ENCODE data around the gene DES. TPM values are rescaled to one million over a fixed set of nuclear protein-coding genes. Genes with fewer than 3 reads are reported as not detected.

The DES gene
- total RNA-seq, 1 donor from 2014 or later: not detected

DNA sequence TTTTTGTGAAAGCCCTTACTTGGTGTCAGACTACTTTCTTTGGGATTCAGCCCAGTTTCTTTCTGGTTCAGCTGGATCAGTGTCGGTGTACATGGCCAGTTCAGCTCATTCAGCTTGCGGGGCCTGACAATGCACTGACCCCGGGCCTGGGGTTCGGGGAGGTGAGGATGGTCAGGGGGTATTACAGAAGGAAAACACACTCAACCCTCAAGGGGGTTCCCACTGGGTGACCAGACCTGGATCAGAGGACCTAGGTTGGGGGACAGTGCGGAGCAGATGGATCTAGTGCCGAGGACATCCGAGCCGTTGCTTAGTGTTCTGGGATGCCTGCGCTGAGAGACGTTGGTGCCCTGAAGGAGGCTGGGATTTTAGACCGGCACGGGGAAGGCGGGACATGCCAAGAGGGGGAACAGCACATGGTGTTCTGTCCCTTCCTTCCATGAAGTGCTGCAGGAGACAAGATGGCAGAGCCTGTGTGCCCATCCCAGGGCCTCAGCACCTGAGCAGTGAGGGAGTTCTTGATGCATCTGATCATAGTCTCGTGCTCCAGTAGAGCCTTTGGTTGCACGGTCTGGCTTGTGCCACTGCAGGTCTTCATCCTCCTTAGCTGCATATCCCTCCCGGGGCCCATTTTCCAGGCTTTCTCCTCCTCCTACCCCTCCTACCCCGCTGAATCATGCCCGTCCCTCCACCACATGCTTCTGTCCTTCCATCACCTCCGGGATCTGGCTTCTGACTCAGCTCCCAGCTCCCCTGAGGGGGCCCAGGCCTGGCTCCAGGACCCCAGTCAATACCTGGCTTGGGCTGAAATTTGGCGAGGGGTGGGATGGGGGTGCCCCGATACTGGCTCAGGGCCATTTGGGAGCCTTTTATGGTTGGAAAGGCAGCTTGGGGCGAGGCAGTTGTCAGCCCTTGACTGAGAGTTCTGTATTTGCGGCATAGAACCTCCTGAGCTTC is 34.5 kb downstream of the DES start:
- intact Hi-C loops (cut with micrococcal nuclease): no loop called here

DNA sequence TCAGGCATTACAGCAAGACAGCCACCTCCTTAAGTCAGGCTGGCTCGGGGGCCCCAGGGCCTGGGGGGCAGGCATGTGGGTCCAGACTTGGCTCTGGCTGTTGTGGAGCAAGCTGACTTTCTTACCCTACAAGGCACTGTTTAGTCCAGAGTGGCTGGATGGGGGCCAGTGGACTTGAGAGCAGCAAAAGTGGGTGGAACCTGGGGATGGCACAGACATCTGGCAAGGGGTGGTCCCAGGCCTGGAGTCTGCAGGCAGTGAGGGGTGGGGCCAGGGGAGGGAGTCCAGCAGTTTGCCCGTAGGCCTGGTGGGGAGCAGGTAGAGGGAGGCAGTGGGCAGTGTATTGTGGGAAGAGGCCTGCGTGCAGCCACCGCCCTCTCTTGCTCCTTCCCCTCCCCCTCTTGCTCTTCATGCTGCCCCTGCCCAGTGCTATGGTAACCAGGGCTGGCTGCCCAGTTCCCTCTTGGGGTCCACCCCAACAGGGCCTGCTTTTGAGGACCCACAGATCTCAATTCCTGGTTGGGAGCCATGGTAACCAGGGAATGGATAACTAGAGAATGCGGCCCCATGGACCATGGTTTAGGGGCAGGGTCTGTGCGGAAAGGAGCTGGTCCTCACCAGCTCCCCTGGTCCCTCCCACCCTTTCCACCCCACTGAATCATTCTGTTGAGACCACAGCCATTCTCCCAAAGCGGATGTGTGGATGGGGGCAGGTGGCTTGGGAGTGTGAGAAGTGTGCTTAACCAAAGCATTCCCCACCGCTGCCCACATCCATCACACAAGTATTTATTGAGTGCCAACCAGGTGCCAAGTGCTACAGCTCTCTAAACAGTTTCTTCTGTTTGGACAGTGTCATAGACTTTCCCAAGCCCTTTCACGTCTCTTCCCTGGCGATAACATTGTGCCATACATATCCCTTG is 35.8 kb downstream of the DES start:
- intact Hi-C loops (cut with micrococcal nuclease): no loop called here

DNA sequence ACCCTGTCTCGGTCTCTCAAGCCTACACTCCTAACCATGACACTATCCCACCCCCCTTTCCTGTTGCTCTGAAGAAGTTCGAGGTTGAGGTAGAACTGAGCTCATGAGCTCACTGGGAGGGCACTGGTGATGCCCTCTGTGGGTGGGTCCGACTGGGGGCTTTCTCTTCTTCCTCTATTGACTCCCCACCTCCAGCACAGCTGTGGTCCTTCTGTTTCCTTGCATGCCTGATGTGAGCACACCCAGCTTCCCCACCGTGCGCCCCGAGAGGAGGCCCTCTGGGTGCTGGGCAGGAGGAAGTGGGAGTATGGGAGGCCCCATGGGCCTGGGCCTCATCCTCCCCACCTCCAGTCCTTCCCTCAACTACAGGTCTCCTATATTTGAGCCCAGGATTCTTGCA is 37.4 kb downstream of the DES start:
- intact Hi-C loops (cut with micrococcal nuclease): no loop called here

DNA sequence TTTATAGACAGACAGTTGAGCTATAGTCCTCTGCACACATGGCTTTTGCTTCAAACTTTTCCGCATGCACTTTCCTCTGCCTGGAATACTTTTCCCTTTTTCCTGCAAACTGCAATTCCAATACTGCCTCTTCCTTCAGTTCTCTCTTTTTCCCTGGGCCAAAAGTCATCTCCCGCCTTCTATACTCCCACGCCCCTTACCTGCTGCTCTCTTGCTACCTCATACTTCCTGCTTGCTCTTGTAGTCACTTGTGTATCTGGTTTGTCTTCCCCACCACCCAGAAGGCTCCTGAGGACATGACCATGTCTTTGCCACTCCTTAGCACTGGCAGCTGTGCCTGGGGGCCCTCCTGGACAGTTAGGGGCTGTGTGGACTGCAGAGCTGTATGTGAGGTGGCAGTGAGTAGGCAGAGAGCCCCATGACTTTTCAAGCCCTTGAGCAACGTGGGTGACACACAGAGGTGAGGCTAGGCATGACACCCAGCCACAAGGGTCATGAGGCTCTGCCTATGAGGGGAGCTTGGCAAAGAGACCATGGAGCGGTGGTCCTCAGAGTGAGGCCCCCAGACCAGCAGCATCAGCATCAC is 39.7 kb downstream of the DES start:
- intact Hi-C loops (cut with micrococcal nuclease): loop anchor here (1.0 kb wide), 1 partner anchor 55 kb away; no protein-coding TSS in a partner anchor

DNA sequence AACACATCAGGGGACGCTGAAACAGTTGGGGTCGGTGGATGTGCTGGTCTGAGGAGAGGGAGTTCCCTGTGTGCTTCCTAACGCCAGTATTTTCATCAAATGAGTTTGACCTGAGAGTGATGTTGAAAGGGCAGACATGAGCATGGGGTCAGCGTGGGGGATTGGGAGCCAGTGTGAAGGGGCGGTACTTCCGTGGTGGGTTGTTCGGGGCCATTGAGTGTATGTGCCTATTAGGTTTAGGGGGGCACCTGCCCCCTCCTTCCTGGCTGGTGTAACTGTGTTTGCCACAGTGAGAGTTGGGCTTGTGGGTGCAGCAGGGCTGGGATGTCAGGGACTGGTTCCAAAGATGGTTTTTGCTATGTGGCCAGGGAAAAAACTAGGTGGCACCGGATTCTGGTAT is 40.8 kb downstream of the DES start:
- intact Hi-C loops (cut with micrococcal nuclease): loop anchor here (1.0 kb wide), 2 partner anchors 56 to 71 kb away; no protein-coding TSS in a partner anchor

DNA sequence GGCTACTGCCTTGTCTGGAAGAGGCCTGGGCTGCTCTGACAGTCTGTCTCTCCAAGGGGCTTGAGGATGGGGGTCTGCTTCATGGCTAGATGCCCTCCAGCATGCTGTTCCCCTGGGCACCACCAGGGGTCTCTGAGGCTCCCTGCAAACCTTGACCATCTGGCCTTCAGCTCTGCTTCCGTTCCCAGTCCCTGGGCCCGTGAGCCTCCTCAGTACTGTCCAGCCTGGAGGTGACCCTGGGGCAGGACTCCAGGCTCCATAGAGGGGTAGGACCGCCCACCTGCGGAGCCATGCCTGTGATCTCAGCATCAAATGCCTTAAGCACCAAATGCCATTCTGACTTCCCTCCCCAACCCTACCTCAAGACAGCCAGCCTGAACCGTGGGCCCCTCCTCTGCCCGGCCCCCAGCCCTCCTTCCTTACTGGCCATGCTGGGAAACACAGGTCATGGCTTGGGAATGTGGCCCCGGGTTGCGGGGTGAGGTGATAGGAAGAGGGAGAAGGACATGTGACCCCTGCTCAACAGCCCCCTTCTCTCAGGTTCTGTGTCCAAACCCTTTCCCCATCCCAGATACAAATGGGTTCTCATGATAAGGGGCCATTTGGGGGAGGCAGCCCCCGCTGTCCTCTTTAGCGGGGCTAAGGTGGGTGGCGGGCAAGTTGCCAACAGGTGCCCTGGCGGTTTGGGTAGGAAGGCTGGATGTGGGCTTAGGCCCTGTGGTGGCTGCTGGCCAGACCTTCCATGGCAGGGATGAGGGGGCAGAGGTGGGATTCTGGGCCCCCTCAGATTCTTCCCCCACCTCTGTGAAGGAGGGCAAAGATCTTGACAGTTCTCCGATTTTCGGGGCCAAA is 41.5 kb downstream of the DES start:
- intact Hi-C loops (cut with micrococcal nuclease): loop anchor here (1.0 kb wide), 1 partner anchor 71 kb away; no protein-coding TSS in a partner anchor

DNA sequence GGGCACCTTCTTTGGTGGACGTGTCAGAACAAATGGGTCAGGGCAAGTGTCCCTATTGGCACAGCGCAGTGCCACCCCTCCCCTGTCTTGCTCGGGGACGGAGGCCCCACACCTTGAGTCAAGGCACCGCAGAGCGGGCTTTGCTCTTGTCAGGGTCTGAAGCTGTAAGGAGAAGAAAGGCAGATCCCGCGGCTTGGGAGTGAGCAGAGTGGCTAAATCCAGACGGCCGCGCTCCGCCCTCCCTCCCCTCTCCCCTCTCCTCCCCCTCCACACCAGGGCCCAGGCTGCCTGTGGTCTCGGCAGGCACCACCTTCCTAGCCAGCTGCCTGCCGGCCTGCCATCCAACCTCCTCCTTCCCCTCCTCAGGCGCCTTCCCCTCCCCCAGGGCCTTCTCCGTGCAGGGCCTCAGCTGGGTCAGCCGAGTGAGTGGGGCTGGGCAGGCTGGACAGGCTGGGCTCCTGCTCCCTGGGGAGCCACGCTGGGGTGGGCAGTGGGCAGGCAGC is 42.3 kb downstream of the DES start:
- intact Hi-C loops (cut with micrococcal nuclease): no loop called here

DNA sequence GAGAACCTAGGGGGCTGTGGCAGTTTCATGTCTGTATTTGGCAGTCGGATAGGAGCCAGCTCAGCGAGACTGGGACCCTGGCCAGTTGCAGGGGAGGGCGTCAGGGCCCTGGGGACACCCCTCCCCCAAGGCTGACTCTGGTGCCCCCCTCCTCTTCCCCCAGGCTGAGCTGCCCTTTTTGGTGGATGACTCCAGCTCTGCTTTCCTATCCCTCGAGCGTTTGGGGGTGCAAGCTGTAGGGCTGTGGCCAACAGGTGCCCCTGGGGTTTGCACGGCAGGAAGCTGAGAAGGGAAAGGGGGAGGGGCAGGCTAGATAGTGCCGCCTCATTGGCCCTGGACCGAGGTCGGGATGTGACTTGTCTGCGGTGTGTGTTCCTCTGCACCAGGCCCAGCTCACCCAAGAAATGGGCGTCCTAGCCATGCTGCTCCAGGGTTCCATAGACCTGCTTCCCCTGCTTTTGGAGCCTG is 42.9 kb downstream of the DES start:
- intact Hi-C loops (cut with micrococcal nuclease): no loop called here

DNA sequence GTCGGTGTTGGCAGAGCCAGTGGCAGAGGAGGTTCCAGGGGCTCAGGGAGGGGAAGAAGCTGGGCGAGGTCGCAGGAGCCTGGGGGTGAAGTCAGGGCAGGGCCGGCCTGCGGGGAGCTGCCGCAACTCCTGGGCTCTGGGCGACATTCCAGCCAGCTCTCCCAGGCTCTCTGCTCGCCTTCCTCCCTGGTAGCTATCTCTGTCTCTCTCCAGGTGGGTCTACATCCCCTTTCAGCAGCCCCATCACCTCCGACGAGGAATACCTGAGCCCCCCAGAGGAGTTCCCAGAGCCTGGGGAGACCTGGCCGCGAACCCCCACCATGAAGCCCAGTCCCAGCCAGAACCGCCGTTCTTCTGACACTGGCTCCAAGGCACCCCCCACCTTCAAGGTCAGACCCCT is 43.5 kb downstream of the DES start:
- intact Hi-C loops (cut with micrococcal nuclease): no loop called here

DNA sequence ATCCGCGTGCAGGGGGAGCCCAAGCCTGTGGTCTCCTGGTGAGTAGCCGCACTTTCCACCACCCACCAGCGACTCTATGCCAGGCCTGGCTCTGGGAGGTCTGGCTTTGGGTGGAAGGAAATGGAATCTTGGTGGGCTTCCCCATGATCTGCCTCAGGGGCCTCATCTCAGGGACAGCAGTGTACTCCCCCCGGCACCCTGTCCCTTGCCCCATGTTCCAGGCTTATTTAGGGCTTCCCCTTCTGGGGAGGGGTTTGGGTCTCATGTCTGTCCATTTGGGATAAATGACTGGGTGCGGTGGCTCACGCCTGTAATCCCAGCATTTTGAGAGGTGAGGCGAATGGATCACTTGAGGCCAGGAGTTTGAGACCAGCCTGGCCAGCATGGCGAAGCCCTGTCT is 44.2 kb downstream of the DES start:
- intact Hi-C loops (cut with micrococcal nuclease): no loop called here

DNA sequence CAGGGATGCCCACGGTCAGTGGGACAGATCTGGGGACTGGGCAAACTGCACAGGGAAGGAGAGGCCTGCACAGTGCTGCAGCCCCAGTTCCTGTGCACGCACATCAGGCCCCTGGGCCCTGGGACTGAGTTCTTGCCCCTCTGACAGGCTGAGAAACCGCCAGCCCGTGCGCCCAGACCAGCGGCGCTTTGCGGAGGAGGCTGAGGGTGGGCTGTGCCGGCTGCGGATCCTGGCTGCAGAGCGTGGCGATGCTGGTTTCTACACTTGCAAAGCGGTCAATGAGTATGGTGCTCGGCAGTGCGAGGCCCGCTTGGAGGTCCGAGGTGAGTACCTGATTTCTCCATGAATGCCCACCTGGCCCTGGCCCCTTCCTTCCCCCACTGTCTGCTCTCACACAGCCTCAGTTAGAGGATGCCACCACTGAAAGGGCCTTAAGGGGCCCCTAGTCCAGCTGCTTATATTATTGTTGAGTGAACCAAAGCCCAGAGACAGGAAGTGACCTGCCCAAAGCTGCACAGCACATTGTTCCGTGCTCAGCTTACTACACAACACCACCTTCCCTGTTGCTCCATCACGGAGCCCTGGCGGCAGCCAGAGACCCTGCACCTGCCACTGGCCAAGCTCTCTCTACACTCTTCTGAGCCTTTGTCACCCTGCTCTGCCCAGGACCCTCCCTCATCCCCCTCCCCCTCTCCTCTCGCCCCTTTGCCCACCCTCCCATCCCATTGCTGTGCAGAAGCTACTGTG is 46.3 kb downstream of the DES start:
- intact Hi-C loops (cut with micrococcal nuclease): no loop called here

DNA sequence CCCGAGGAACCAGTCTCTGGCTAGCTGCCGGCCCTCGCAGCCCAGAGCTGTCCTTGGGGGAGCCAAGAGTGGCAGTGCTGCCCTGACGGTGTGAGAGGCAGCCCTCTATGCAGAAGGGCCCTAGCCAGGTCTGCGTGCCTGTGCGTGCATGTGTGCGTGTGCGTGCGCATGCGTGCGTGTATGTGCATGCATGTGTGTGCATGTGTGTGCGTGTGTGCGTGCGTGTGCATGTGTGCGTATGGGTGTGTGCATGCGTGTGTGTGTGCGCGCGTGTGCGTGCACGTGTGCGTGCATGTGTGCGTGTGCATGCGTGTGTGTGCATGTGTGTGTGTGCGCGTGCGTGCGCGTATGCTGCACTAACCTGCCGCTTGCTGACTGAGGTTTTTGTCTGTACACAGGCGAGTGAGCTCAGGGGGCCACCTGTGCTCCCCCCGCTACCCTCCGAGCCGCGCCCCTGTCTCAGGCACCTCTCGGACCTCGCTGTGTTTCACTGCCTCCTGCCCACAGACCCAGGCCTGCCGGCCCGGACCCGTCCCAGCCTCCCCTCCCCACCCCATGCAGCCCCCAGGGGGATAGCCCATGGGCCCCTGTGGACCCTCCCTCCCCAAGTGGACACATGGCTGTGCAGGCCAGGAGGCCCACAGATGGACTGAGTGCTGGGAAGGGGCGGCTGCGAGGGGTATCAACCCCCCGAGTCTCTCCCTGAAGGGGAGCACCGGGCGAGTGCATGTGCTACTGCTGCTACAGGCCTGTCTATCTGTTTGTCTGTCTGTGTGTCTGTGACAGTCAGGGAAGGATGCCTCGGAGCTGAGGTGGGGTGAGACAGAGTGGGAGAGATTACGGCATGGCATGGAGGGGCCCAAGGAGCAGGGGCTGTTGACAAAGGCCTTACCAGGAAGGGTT is 47.7 kb downstream of the DES start:
- intact Hi-C loops (cut with micrococcal nuclease): no loop called here

DNA sequence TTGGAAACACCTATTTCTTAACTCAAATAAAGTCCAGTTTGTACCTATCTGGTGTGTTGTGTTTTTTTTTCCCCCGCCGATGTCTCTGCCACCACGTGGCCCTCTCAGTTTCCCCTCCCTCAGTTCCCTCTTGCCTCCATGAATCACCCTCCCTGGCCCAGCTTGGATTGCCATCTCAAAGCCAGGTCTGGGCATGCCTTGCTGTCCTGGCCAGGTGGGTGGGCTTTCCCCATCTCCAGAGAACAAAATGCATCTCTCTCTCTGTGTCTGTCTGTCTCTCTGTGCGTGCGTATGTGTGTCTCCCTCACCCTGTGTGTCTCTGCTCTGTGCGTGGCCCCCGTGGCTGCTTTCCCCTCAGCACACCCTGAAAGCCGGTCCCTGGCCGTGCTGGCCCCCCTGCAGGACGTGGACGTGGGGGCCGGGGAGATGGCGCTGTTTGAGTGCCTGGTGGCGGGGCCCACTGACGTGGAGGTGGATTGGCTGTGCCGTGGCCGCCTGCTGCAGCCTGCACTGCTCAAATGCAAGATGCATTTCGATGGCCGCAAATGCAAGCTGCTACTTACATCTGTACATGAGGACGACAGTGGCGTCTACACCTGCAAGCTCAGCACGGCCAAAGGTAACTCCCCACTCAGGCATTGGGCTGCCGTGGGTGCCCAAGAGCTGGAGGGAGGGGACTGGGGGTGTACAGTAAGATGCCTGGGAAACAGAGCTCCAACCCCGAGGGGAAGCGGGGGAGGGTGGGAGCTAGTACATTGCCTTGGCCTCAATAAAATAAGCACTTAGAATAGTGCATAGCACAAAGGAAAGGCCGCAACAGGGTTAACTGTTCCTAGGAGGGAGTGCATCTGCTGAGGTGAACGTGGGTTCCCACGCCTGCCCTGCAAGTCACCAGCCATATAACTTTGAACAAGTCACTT is 48.9 kb downstream of the DES start:
- intact Hi-C loops (cut with micrococcal nuclease): no loop called here

DNA sequence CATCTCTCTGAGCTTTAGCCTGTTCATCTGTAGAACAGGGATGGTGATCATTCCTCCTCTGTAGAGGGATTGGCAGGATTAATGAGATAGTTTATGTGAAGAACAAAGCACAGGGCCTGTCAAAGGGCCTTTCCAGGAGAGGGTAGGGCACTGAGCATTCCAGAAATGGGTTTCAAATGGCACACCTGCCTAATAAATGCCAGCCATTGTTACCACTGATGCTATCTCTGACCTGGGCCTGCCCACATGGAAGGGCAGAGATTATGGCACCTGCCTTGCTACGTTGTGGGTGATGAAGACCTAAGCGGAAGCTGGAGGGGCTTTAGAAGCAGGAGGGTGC is 49.5 kb downstream of the DES start:
- intact Hi-C loops (cut with micrococcal nuclease): no loop called here

DNA sequence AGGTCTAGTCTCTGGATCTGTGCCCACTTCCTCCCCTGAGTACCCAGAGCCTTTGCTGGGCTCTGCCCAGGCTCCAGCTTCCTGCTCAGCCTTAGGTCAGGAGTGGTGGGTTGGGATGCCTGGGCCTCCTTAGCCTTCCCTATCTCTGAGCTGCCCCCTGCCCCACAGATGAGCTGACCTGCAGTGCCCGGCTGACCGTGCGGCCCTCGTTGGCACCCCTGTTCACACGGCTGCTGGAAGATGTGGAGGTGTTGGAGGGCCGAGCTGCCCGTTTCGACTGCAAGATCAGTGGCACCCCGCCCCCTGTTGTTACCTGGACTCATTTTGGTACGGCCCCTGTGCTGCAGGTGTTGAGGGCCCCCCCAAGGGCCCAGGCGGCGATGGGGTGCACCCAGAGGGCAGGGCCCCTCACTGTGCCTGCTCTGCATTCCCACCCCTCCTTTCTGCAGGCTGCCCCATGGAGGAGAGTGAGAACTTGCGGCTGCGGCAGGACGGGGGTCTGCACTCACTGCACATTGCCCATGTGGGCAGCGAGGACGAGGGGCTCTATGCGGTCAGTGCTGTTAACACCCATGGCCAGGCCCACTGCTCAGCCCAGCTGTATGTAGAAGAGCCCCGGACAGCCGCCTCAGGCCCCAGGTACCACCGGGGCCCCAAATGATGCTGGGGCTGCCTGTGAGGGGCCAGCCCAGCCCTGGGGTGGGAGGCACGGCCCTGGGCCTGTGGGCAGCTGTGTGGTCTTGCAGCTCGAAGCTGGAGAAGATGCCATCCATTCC is 50.4 kb downstream of the DES start:
- intact Hi-C loops (cut with micrococcal nuclease): no loop called here

DNA sequence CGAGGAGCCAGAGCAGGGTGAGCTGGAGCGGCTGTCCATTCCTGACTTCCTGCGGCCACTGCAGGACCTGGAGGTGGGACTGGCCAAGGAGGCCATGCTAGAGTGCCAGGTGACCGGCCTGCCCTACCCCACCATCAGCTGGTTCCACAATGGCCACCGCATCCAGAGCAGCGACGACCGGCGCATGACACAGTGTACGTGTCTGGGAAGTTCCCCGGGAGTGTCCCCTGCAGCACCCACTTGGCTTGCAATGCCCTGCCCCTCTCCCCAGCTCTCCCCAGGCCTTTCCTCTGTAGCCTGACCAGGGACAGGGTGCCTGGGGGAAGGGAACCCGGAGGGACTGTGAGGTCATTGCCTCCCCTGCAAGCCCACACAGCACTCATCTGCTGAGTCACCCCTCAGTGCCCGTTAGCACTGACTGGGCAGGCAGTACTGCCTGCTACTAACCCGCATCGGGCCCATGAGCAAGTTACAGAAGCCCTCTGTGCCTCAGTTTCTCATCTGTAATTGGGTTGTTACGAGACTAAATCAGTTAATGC is 51.1 kb downstream of the DES start:
- intact Hi-C loops (cut with micrococcal nuclease): no loop called here

DNA sequence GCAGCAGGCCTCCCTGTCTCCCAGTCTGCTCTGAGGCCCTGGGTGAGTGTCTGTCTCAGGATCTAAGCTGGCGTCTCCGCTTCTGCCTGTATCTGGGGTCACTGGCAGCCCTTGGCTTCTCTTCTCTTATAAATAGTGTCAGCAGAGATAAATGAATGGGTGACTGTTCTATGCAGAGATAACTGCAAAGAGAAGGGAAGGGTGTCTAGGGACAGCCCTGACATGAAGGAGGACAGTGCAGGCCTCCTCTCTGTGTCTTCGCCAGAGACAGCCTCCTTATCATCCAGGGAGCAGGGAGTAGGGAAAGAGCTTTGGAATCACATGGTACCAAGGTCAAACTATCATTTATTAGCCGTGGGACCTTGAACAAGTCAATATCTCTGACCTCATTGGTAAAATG is 52.3 kb downstream of the DES start:
- intact Hi-C loops (cut with micrococcal nuclease): no loop called here

Data from T-helper 2 cell treated with Interferon-gamma antibody and Interleukin-4, amounts not matched to agents 100 ng/mL and 5 ng/mL, for 36 hours (primary cell).